ENCODE data around the gene CFAP77.

GRCh38 chr9:132564526-132564925 lies 154.5 kb downstream of the CFAP77 start:
- TF ChIP-seq CTCF (IDR thresholded peaks at IDR 0.05) (no peak), EP300 (IDR thresholded peaks at IDR 0.05) (no peak)
